Measurements from ENCODE around the gene PHF20.
"Not testable (repeated sequence)": the region's sequence is repeated elsewhere in the genome, so short reads cannot be mapped to it uniquely, and the experiment has no call there.

Gene PHF20

GRCh38 chr20:35739294-35740163 is 32.3 kb upstream of the PHF20 start:
- DNase-seq = peak; percentile 62

- DNase-seq = peak; percentile 100
These were observed 29.7 kb upstream of the PHF20 start, which contains the start of gene RBM39 for GRCh38 chr20:35741892-35742740. RBM39 (minus strand) TSS chr20:35742260; CDS start chr20:35740874, 1,386 bp downstream.

- DNase-seq = peak; percentile 59
These were observed 28.9 kb upstream of the PHF20 start for GRCh38 chr20:35742741-35743523.

GRCh38 chr20:35743693-35744491 is 27.9 kb upstream of the PHF20 start:
- peak; percentile 31 for DNase-seq

- DNase-seq = not testable (repeated sequence)
These were observed 27.3 kb upstream of the PHF20 start for GRCh38 chr20:35744492-35744841.

- DNase-seq = no peak
These were observed 21.2 kb upstream of the PHF20 start for GRCh38 chr20:35750611-35751010.

GRCh38 chr20:35756404-35756803 is 15.4 kb upstream of the PHF20 start:
- no peak for DNase-seq

- no peak for DNase-seq
These were observed 14.6 kb upstream of the PHF20 start for GRCh38 chr20:35757098-35757705.

GRCh38 chr20:35761548-35761947 is 10.3 kb upstream of the PHF20 start:
- DNase-seq = not testable (repeated sequence)

- no peak for DNase-seq
These were observed 9.4 kb upstream of the PHF20 start for GRCh38 chr20:35762461-35762860.

GRCh38 chr20:35764936-35765335 is 6.9 kb upstream of the PHF20 start:
- not testable (repeated sequence) for DNase-seq

GRCh38 chr20:35766843-35767242 is 5.0 kb upstream of the PHF20 start:
- no peak for DNase-seq

GRCh38 chr20:35767683-35768481 is 3.9 kb upstream of the PHF20 start:
- peak; percentile 84 for DNase-seq

- peak; percentile 56 for DNase-seq
These were observed 2.8 kb upstream of the PHF20 start for GRCh38 chr20:35768731-35769664.

- no peak for DNase-seq
These were observed 487 bp upstream of the PHF20 start for GRCh38 chr20:35771367-35771688.

GRCh38 chr20:35772563-35773058 is 796 bp downstream of the PHF20 start:
- no peak for DNase-seq

- DNase-seq = peak; percentile 71
These were observed 1.4 kb downstream of the PHF20 start for GRCh38 chr20:35773154-35773751.

- no peak for DNase-seq
These were observed 2.6 kb downstream of the PHF20 start for GRCh38 chr20:35774391-35774790.

GRCh38 chr20:35776513-35777101 is 4.8 kb downstream of the PHF20 start:
- DNase-seq = no peak

Measured in CD4-positive, alpha-beta T cell treated with Interleukin-12 subunit alpha and Interleukin-12 subunit beta, for 1 hour (primary cell).